H9 (cell line): ENCODE results near the gene SH3RF3. TPM values are rescaled to one million over a fixed set of nuclear protein-coding genes. Genes with fewer than 3 reads are reported as not detected.

Experiments used
- DNase-seq: peaks from one replicate; pipeline ENCODE4 v3.0.0-alpha.2; 2017
- H2AFZ ChIP-seq: one replicate; pipeline ENCODE4 v1.6.1; 2013; ENCODE audit warnings: mild to moderate bottlenecking, low read length, control low read depth, moderate library complexity
- H2AK5ac ChIP-seq: 2 replicates; pipeline ENCODE4 v1.6.1; 2013; ENCODE audit warnings: low read length, control low read depth, mixed read lengths; ENCODE audit not compliant: insufficient read length
- H2BK120ac ChIP-seq: one replicate; pipeline ENCODE4 v1.6.1; 2013; ENCODE audit warnings: low read depth, mild to moderate bottlenecking, low read length, control low read depth, inconsistent platforms; ENCODE audit not compliant: poor library complexity, severe bottlenecking
- H2BK12ac ChIP-seq: 2 replicates; pipeline ENCODE4 v1.6.1; 2013; ENCODE audit warnings: low read length, control low read depth, mixed read lengths, low read depth; ENCODE audit not compliant: insufficient read length
- H2BK15ac ChIP-seq: 2 replicates; pipeline ENCODE4 v1.6.1; 2013; ENCODE audit warnings: low read depth, low read length, control low read depth
- H2BK20ac ChIP-seq: one replicate; pipeline ENCODE4 v1.6.1; 2013; ENCODE audit warnings: low read depth, mild to moderate bottlenecking, low read length, control low read depth, inconsistent platforms; ENCODE audit not compliant: poor library complexity, severe bottlenecking
- H2BK5ac ChIP-seq: 2 replicates; pipeline ENCODE4 v1.6.1; 2013; ENCODE audit warnings: low read length, control low read depth, mixed read lengths; ENCODE audit not compliant: insufficient read length
- H3K14ac ChIP-seq: 2 replicates; pipeline ENCODE4 v1.6.1; 2013; ENCODE audit warnings: low read length, control low read depth; ENCODE audit not compliant: insufficient read depth
- H3K18ac ChIP-seq: 2 replicates; pipeline ENCODE4 v1.6.1; 2013; ENCODE audit warnings: low read depth, mild to moderate bottlenecking, mixed read lengths, low read length, control low read depth; ENCODE audit not compliant: insufficient read length
- H3K23ac ChIP-seq: 2 replicates; pipeline ENCODE4 v1.6.1; 2013; ENCODE audit warnings: low read length, control low read depth, mixed read lengths, low read depth; ENCODE audit not compliant: insufficient read length
- H3K23me2 ChIP-seq: 2 replicates; pipeline ENCODE4 v1.6.1; 2013; ENCODE audit warnings: low read depth, mild to moderate bottlenecking, mixed read lengths, low read length, control low read depth; ENCODE audit not compliant: insufficient read length, poor library complexity, severe bottlenecking
- H3K27ac ChIP-seq: 2 replicates; pipeline ENCODE4 v1.5.1; 2013; ENCODE audit warnings: low read length, control low read depth, mixed read lengths, low read depth; ENCODE audit not compliant: insufficient read length
- H3K27me3 ChIP-seq: 2 replicates; pipeline ENCODE4 v1.6.1; 2013; ENCODE audit warnings: low read length, control low read depth, inconsistent platforms; ENCODE audit not compliant: insufficient read depth
- H3K4ac ChIP-seq: 2 replicates; pipeline ENCODE4 v1.6.1; 2013; ENCODE audit warnings: low read depth, mild to moderate bottlenecking, control low read depth, inconsistent platforms, low read length, moderate library complexity
- H3K4me1 ChIP-seq: 2 replicates; pipeline ENCODE4 v1.6.1; 2013; ENCODE audit warnings: low read length, control low read depth, inconsistent platforms; ENCODE audit not compliant: insufficient read depth
- H3K4me2 ChIP-seq: 2 replicates; pipeline ENCODE4 v1.6.1; 2013; ENCODE audit warnings: low read length, control low read depth, mixed read lengths; ENCODE audit not compliant: insufficient read length, insufficient read depth
- H3K56ac ChIP-seq: 2 replicates; pipeline ENCODE4 v1.6.1; 2013; ENCODE audit warnings: low read depth, mild to moderate bottlenecking, mixed read lengths, low read length, control low read depth; ENCODE audit not compliant: insufficient read length
- H3K79me1 ChIP-seq: 2 replicates; pipeline ENCODE4 v1.6.1; 2013; ENCODE audit warnings: low read depth, mild to moderate bottlenecking, moderate library complexity, low read length, control low read depth, inconsistent platforms; ENCODE audit not compliant: insufficient read depth, poor library complexity, severe bottlenecking
- H3K79me2 ChIP-seq: 2 replicates; pipeline ENCODE4 v1.6.1; 2013; ENCODE audit warnings: low read length, control low read depth, inconsistent platforms; ENCODE audit not compliant: insufficient read depth
- H3K9ac ChIP-seq: 2 replicates; pipeline ENCODE4 v1.6.1; 2013; ENCODE audit warnings: low read length, control low read depth, mixed read lengths; ENCODE audit not compliant: insufficient read length; ENCODE audit errors: extremely low read depth
- H3K9me3 ChIP-seq: one replicate; pipeline ENCODE4 v1.6.1; 2013; ENCODE audit warnings: low read depth, low read length, inconsistent platforms; ENCODE audit not compliant: control insufficient read depth
- H3T11ph ChIP-seq: one replicate; pipeline ENCODE4 v1.6.1; 2013; ENCODE audit warnings: mild to moderate bottlenecking, low read length, control low read depth, inconsistent platforms
- H4K20me1 ChIP-seq: one replicate; pipeline ENCODE4 v1.6.1; 2013; ENCODE audit not compliant: control insufficient read depth, insufficient read length, insufficient read depth
- H4K5ac ChIP-seq: 2 replicates; pipeline ENCODE4 v1.6.1; 2013; ENCODE audit warnings: low read depth, mild to moderate bottlenecking, mixed read lengths, low read length, control low read depth; ENCODE audit not compliant: insufficient read length
- H4K8ac ChIP-seq: replicated peaks from 2 replicates; pipeline ENCODE4 v1.6.1; 2013; ENCODE audit warnings: low read length, control low read depth, mixed read lengths, low read depth; ENCODE audit not compliant: insufficient read length
- H4K91ac ChIP-seq: 2 replicates; pipeline ENCODE4 v1.6.1; 2013; ENCODE audit warnings: low read depth, mild to moderate bottlenecking, moderate library complexity, mixed read lengths, low read length, control low read depth; ENCODE audit not compliant: insufficient read length
- H3K27ac Mint-ChIP-seq, 3 experiments: 2 replicates in 2 of 3; 3 replicates in 1 of 3; pipeline ENCODE4 v1.8.0; 2020 to 2021; ENCODE audit warnings: mixed read lengths in 3 of 3, mild to moderate bottlenecking in 1 of 3, moderate library complexity in 1 of 3
- H3K27me3 Mint-ChIP-seq: 2 replicates; pipeline ENCODE4 v1.8.0; 2021; ENCODE audit warnings: low read depth, mild to moderate bottlenecking, moderate library complexity, mixed read lengths
- H3K36me3 Mint-ChIP-seq, 3 experiments: 2 replicates in 2 of 3; 3 replicates in 1 of 3; pipeline ENCODE4 v1.8.0; 2020 to 2021; ENCODE audit warnings: low read depth in 3 of 3, mixed read lengths in 3 of 3; ENCODE audit not compliant: insufficient read depth in 1 of 3
- H3K4me1 Mint-ChIP-seq, 2 experiments: 2 replicates each; pipeline ENCODE4 v1.8.0; 2020; ENCODE audit warnings: mixed read lengths in 2 of 2
- H3K4me3 Mint-ChIP-seq, 2 experiments: 2 replicates in 1 of 2; 3 replicates in 1 of 2; pipeline ENCODE4 v1.8.0; 2020 to 2021; ENCODE audit warnings: mild to moderate bottlenecking in 2 of 2, mixed read lengths in 2 of 2, moderate library complexity in 1 of 2
- H3K9me3 Mint-ChIP-seq, 2 experiments: 2 replicates in 1 of 2; 3 replicates in 1 of 2; pipeline ENCODE4 v1.8.0; 2020; ENCODE audit warnings: mild to moderate bottlenecking in 2 of 2, mixed read lengths in 2 of 2, moderate library complexity in 1 of 2
- WGBS: extraction: QIAGEN DNeasy Blood & Tissue Kit; methylation state at CpG from one replicate; pipeline ENCODE4 v1.1.7; 2013; ENCODE audit warnings: missing lambda C conversion rate, low lambda C conversion rate, mixed read lengths; ENCODE audit not compliant: insufficient read length; ENCODE audit errors: extremely low coverage; 5-methylcytosine and 5-hydroxymethylcytosine counted together
- total RNA-seq: library from RNA; stranded (reverse); gene quantifications from 2 replicates; pipeline ENCODE4 v1.2.1, GENCODE V29; 2021
- TF ChIP-seq, protein P1 (sequence below): fragments of 200-600 bp; sonication (generic); conservative IDR thresholded peaks from 3 replicates; pipeline ENCODE4 v1.8.0; 2021; ENCODE audit warnings: antibody characterized with exemption, mild to moderate bottlenecking

SH3RF3 gene
- total RNA-seq, 1 experiment from 2014 or later = 0.46 TPM

DNA sequence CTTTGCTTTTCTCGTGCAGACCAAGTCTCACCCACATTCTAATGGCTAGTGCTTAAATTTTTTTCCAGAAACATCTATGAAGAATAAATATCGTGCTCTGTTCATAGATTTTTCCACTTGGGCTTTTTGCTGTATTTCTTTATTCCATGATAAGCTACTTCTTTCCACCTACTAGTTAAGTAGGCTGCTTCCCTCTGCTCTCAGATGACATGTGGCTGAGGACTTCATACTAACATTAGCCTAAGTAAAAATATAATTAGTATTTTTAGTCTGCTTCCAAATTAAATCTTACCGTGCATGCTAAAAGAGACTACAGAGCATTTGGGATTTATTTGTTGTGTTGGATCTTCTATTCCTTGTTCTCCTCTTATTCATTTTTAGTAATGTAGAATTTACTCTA is 102.4 kb downstream of the SH3RF3 start:
- Histone ChIP-seq H3K79me2 (no peaks in the 10 kb centered on the region), H4K91ac (no peak overlapping the region), H4K20me1 (no peaks in the 10 kb centered on the region), H3T11ph (no peak overlapping the region), H3K4me2 (no peak overlapping the region), H3K23me2 (no peaks in the 10 kb centered on the region), H2BK120ac (no peak overlapping the region), H2AFZ (no peak overlapping the region), H4K8ac (no peak overlapping the region), H3K23ac (no peak overlapping the region), H2BK15ac (no peak overlapping the region), H3K27me3 (no peaks in the 10 kb centered on the region), H2AK5ac (no peak overlapping the region), H3K27ac (no peak overlapping the region), H2BK5ac (no peak overlapping the region), H2BK12ac (no peak overlapping the region), H2BK20ac (no peak overlapping the region), H3K4ac (no peak overlapping the region), H4K5ac (no peak overlapping the region), H3K56ac (no peak overlapping the region), H3K79me1 (no peaks in the 10 kb centered on the region), H3K9ac (no peak overlapping the region), H3K4me1 (peaks cover 9% of the 10 kb centered on the region; the same call in 1 of the 2 replicates), H3K14ac (no peak overlapping the region), H3K18ac (no peak overlapping the region), H3K9me3 (no peaks in the 10 kb centered on the region)
- Mint-ChIP-seq H3K36me3 (peaks cover 0 to 4% (median 0%) of the 10 kb centered on the region in 3 experiments; a peak in 2 of 7 replicates), H3K27ac (no peak overlapping the region), H3K4me3 (no peak overlapping the region), H3K27me3 (no peaks in the 10 kb centered on the region; the same call in 1 of the 2 replicates), H3K4me1 (peaks cover 11 to 13% of the 10 kb centered on the region in 2 experiments), H3K9me3 (peaks cover 0 to 4% of the 10 kb centered on the region in 2 experiments; a peak in 2 of 5 replicates)
- DNase-seq = no peak
- WGBS = no CpG with 5 or more reads among the region's 3 CpGs
- TF ChIP-seq, protein P1, sequence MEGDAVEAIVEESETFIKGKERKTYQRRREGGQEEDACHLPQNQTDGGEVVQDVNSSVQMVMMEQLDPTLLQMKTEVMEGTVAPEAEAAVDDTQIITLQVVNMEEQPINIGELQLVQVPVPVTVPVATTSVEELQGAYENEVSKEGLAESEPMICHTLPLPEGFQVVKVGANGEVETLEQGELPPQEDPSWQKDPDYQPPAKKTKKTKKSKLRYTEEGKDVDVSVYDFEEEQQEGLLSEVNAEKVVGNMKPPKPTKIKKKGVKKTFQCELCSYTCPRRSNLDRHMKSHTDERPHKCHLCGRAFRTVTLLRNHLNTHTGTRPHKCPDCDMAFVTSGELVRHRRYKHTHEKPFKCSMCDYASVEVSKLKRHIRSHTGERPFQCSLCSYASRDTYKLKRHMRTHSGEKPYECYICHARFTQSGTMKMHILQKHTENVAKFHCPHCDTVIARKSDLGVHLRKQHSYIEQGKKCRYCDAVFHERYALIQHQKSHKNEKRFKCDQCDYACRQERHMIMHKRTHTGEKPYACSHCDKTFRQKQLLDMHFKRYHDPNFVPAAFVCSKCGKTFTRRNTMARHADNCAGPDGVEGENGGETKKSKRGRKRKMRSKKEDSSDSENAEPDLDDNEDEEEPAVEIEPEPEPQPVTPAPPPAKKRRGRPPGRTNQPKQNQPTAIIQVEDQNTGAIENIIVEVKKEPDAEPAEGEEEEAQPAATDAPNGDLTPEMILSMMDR = no peak
